Heart left ventricle (tissue), 16 donors: ENCODE data around the gene RFNG. TPM values are rescaled to one million over a fixed set of nuclear protein-coding genes. Genes with fewer than 3 reads are reported as not detected.
A peak's percentile ranks its signal among the peaks of the same experiment; 100 is the strongest.

ENCODE experiments used
- ATAC-seq, 4 donors: fragments of 200-7000 bp; cut with Tn5 transposase; one replicate each; pipeline ENCODE4 v1.9.1; 2020 to 2022; ENCODE audit warnings: moderate library complexity in 4 of 4, mild to moderate bottlenecking in 3 of 4, moderate number of reproducible peaks in 1 of 4
- DNase-seq, 5 donors: peaks; one replicate each; pipeline ENCODE4 v3.0.0-alpha.2; 2020
- H3K27ac ChIP-seq, 12 donors: fragments of 200-600 bp; sonication (generic) in 4 of 12; one replicate each; pipeline versions ENCODE4 v1.5.0 to v1.8.0; 2016 to 2022; ENCODE audit warnings: mild to moderate bottlenecking in 2 of 12
- H3K27me3 ChIP-seq, 9 donors: fragments of 200-600 bp; sonication (generic) in 2 of 9; one replicate each; pipeline versions ENCODE4 v1.5.1 to v1.8.0; 2016 to 2022; ENCODE audit warnings: mild to moderate bottlenecking in 3 of 9
- H3K36me3 ChIP-seq, 9 donors: fragments of 200-600 bp; sonication (generic) in 2 of 9; one replicate each; pipeline versions ENCODE4 v1.5.0 to v1.8.0; 2018 to 2022; ENCODE audit warnings: mild to moderate bottlenecking in 2 of 9
- H3K4me1 ChIP-seq, 12 donors: fragments of 200-600 bp; sonication (generic) in 4 of 12; one replicate each; pipeline versions ENCODE4 v1.5.0 to v1.8.0; 2016 to 2022; ENCODE audit warnings: mild to moderate bottlenecking in 3 of 12
- H3K4me3 ChIP-seq, 12 donors: fragments of 200-600 bp; sonication (generic) in 4 of 12; one replicate each; pipeline versions ENCODE4 v1.5.0 to v1.8.0; 2017 to 2022; ENCODE audit warnings: mild to moderate bottlenecking in 9 of 12, moderate library complexity in 4 of 12
- H3K9me3 ChIP-seq, 12 donors: fragments of 200-600 bp; sonication (generic) in 4 of 12; one replicate each; pipeline versions ENCODE4 v1.5.0 to v1.8.0; 2016 to 2022; ENCODE audit warnings: mild to moderate bottlenecking in 1 of 12
- CTCF ChIP-seq, 12 donors: fragments of 200-600 bp; sonication (generic) in 4 of 12; IDR thresholded peaks; one replicate each; pipeline versions ENCODE4 v1.5.0 to v1.8.0; 2018 to 2022; ENCODE audit warnings: antibody characterized with exemption in 12 of 12, mild to moderate bottlenecking in 5 of 12
- POLR2A ChIP-seq, 2 donors: fragments of 450-650 bp; IDR thresholded peaks; one replicate each; pipeline ENCODE4 v1.6.1; 2017; ENCODE audit warnings: antibody characterized with exemption in 2 of 2, mild to moderate bottlenecking in 2 of 2, moderate library complexity in 2 of 2
- WGBS, 4 donors: extraction: QIAGEN DNeasy Blood & Tissue Kit in 2 of 4; methylation state at CpG; one replicate each; pipeline versions ENCODE4 v1.1.5 to v1.1.7; 2013 to 2018; 5-methylcytosine and 5-hydroxymethylcytosine counted together
- intact Hi-C, 10 donors: fragments of 100-400 bp; cut with DNase I; formaldehyde crosslinking; loops; one replicate each; pipeline versions ENCODE4 v1.11.1 to v1.14.2; 2022
- polyA plus RNA-seq, 2 donors: library from polyadenylated mRNA; stranded (reverse); fragments of 200-250 nt; gene quantifications; one replicate each; pipeline ENCODE4 v1.2.3, GENCODE V29; 2013
- total RNA-seq, 9 donors: library from RNA; depleted of rRNA in 2 of 9; stranded (reverse); fragments of >200 nt in 2 of 9; fragmentation: NEBNext Ultra II Directional in 3 of 9; extraction: Animal tissue kit (Norgen Biotek cat#: 25700) in 3 of 9; gene quantifications; one replicate each; pipeline versions ENCODE4 v1.1.0 to v1.2.4, GENCODE V29; 2016 to 2023
- donor health status: ischemic (EF 13 %, LVEDD 7.1; RV severe dilation, severe dysfunction).
- donor health status: healthy with polysubstance abuse.
- donor health status: DM: no; HTN: yes; CAD: no.
- donor health status: DM: no; HTN: no; CAD: no.
- donor health status: ischemic (EF 25% LVEDD 6.9; RV normal size, moderate dysfunction).
- donor health status: ischemic (EF 25% LVEDD 5.7; RV mildly dilated, moderate dysfunction).
- donor health status: healthy.
- donor health status: DM: yes; HTN: yes; CAD: no.
- donor health status: ischemic (EF 35%, LVEDD 5.7; RV mildly dilated, moderate dysfunction).
- donor health status: nonischemic (EF 11% LVEDD 7.7; RV severe dilation, severe dysfunction).
- donor health status: DM: yes; HTN: yes; CAD: no.
- donor health status: PGD.
- donor health status: ischemic (EF 29% LVEDD 5.4; RV normal size, mild dysfunction).
- donor health status: nonischemic (EF 23%, LVEDD 6.1; RV moderate dilation, normal function).

Gene RFNG
- total and polyA plus RNA-seq, 11 donors = 16.4 to 30.6 (median 21.2) TPM

DNA sequence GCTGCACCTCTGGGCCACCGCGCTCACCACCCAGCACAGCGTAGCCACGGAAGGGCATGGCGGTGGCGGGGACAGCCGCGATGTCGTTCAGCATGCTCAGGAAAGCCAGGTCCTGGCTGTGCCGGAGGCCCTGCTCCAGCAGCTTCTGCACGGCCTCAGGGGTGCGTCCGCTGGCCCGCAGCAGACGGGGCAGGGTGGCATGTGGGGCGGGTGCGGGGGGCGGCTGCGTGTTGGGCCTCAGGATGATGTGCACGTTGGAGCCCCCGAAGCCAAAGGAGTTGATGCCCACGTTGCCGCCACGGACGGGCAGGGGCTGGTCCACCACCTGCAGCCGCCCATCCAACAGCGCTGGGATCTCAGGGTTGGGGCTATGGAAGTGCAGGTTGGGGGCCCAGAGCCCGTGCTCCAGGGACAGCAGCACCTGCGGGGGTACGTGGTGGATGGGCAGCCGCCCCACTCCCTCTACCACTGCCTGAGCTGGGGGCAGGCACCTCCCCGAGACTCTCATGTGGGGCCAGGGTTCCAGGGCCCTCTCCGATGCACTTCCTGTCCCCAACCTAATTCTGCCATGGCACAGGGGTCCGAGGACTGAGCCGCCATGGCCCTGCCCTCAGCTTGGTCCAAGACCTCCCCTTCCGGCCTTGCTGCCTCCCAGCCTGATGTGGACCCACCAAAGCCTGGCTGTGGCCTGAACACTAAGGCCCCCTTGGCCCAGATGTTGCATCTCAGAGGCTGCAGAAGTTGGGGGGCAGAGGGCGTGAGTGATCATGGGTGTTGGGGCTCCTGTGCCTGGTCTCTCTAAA, 39.9 kb upstream of the RFNG start:
- Histone ChIP-seq H3K9me3 (no peaks in the 10 kb centered on the region), H3K27ac (no peak overlapping the region), H3K27me3 (no peaks in the 10 kb centered on the region), H3K4me1 (peaks cover 0 to 6% (median 2%) of the 10 kb centered on the region in 12 donors), H3K36me3 (peaks cover 0 to 96% (median 78%) of the 10 kb centered on the region in 9 donors), H3K4me3 (no peak overlapping the region)
- ATAC-seq (no peak), DNase-seq (peak in 1 of 5 donors; percentile 4)
- intact Hi-C loops = no loop called here
- no peak for TF ChIP-seq CTCF (IDR thresholded peaks at IDR 0.05)
- no peak for TF ChIP-seq POLR2A (IDR thresholded peaks at IDR 0.05)
- WGBS, 4 donors = 92 to 97% (median 96%) methylated on average over 28 to 37 of the region's 37 CpGs

DNA sequence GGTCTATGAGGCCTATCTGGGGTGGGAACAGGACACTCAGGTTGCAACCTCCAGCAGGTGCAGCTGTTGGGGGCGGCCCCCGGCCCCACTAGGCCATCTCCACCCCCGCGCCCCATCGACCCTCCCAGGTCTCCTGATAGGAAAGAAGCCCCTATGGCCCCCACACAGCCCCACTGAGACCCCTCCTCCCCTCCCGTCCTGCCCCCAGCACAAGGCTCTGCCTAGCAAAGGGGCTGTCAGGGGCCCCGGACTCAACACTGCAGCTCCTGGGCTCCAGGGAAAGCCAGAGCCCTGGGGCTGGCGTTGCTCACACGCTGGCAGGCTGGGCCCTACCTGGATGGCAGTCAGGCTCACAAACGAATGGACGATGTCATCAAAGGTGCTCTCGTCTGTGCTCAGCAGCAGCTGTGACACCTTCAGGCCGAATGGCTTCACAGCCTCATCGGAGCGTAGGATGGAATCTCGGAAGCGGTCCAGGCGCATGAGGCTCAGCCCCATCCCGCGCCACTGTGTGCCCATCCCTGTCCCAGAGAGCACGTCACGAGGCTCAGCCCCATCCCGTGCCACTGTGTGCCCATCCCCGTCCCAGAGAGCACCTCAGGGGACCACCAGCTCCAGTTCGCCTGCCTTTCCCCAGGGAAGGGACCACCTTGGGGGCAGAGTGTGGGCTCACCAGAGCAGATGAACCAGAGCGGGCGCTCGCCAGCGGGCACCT, 39.1 kb upstream of the RFNG start:
- intact Hi-C loops = no loop called here
- Histone ChIP-seq H3K27ac (no peak overlapping the region), H3K36me3 (peaks cover 0 to 100% (median 85%) of the 10 kb centered on the region in 9 donors), H3K4me3 (no peak overlapping the region), H3K27me3 (no peaks in the 10 kb centered on the region), H3K9me3 (no peaks in the 10 kb centered on the region), H3K4me1 (no peaks in the 10 kb centered on the region)
- ATAC-seq (no peak), DNase-seq (peak in 1 of 5 donors; percentile 6)
- 88 to 96% (median 95%) methylated on average over 19 to 29 of the region's 29 CpGs for WGBS, 4 donors
- TF ChIP-seq POLR2A (IDR thresholded peaks at IDR 0.05) (no peak), CTCF (IDR thresholded peaks at IDR 0.05) (no peak)

GRCh38 chr17:82089723-82090548, 38.3 kb upstream of the RFNG start:
- Histone ChIP-seq H3K36me3 (peaks cover 0 to 100% (median 89%) of the 10 kb centered on the region in 9 donors), H3K4me1 (no peaks in the 10 kb centered on the region), H3K4me3 (no peak overlapping the region), H3K27me3 (no peaks in the 10 kb centered on the region), H3K27ac (no peak overlapping the region), H3K9me3 (no peaks in the 10 kb centered on the region)
- 91 to 96% (median 92%) methylated on average over 10 to 29 of the region's 29 CpGs for WGBS, 4 donors
- ATAC-seq = no peak
- DNase-seq = peak in 1 of 5 donors; percentile 6
- no peak for TF ChIP-seq CTCF (IDR thresholded peaks at IDR 0.05)
- no peak for TF ChIP-seq POLR2A (IDR thresholded peaks at IDR 0.05)
- intact Hi-C loops = no loop called here
